ENCODE measurements around the gene CFAP251. TPM values are rescaled to one million over a fixed set of nuclear protein-coding genes. Genes with fewer than 3 reads are reported as not detected.

Gene CFAP251
- total RNA-seq, 1 donor from 2014 or later = 0.92 TPM

GRCh38 chr12:121911824-121912585 is 6.4 kb upstream of the CFAP251 start:
- H2AFZ ChIP-seq (replicated peaks) = no peak overlapping the region
- Mint-ChIP-seq H3K9me3 (no peaks in the 10 kb centered on the region), H3K36me3 (peaks cover 25% of the 10 kb centered on the region), H3K4me3 (no peak overlapping the region), H3K4me1 (peaks cover 21% of the 10 kb centered on the region), H3K27me3 (ENCODE audit: insufficient read depth, low read depth) (peaks cover 2% of the 10 kb centered on the region), H3K27ac (no peak overlapping the region)
- no peak overlapping the region for H3K27ac ChIP-seq
- H3F3A ChIP-seq (ENCODE audit: low read depth) = peaks cover 23% of the 10 kb centered on the region
- no peak overlapping the region for H3K9ac ChIP-seq
- H3K79me2 ChIP-seq (ENCODE audit: low read depth) = no peaks in the 10 kb centered on the region
- no peaks in the 10 kb centered on the region for H3K27me3 ChIP-seq
- peaks cover 18% of the 10 kb centered on the region for H3K4me1 ChIP-seq
- H3K4me2 ChIP-seq = no peak overlapping the region
- H3K9me3 ChIP-seq (ENCODE audit: low read depth) = no peaks in the 10 kb centered on the region
- no peak for TF ChIP-seq CTCF (IDR thresholded peaks at IDR 0.05)
- TF ChIP-seq EZH2 (IDR thresholded peaks at IDR 0.05) = no peak
- no peak overlapping the region for H3K4me3 ChIP-seq
- H3K36me3 ChIP-seq = no peaks in the 10 kb centered on the region
- H4K20me1 ChIP-seq (ENCODE audit: low read depth) = peaks cover 18% of the 10 kb centered on the region
- no peak for DNase-seq (ENCODE audit: low spot score)

- Histone ChIP-seq H3F3A (ENCODE audit: low read depth) (peaks cover 34% of the 10 kb centered on the region), H3K9ac (no peak overlapping the region), H3K36me3 (no peaks in the 10 kb centered on the region), H3K79me2 (ENCODE audit: low read depth) (no peaks in the 10 kb centered on the region), H4K20me1 (ENCODE audit: low read depth) (peaks cover 18% of the 10 kb centered on the region), H3K4me1 (peaks cover 22% of the 10 kb centered on the region), H2AFZ (replicated peaks) (no peak overlapping the region), H3K9me3 (ENCODE audit: low read depth) (no peaks in the 10 kb centered on the region), H3K27ac (peak overlapping the region; percentile 82), H3K27me3 (no peaks in the 10 kb centered on the region), H3K4me2 (peak overlapping the region; percentile 11), H3K4me3 (peak overlapping the region; percentile 4)
- H3K9me3 Mint-ChIP-seq = no peaks in the 10 kb centered on the region
- H3K27me3 Mint-ChIP-seq (ENCODE audit: insufficient read depth, low read depth) = peaks cover 2% of the 10 kb centered on the region
- H3K36me3 Mint-ChIP-seq = peaks cover 14% of the 10 kb centered on the region
- peaks cover 31% of the 10 kb centered on the region for H3K4me1 Mint-ChIP-seq
- H3K27ac Mint-ChIP-seq = peak overlapping the region; percentile 5
- no peak for TF ChIP-seq EZH2 (IDR thresholded peaks at IDR 0.05)
- TF ChIP-seq CTCF (IDR thresholded peaks at IDR 0.05) = no peak
- no peak for TF ChIP-seq EZH2phosphoT487 (IDR thresholded peaks at IDR 0.05)
- peak; percentile 65 for DNase-seq (ENCODE audit: low spot score)
- peak overlapping the region; percentile 53 for H3K4me3 Mint-ChIP-seq
Observed at GRCh38 chr12:121915841-121916321, 2.5 kb upstream of the CFAP251 start.

GRCh38 chr12:121916719-121917118 is 1.7 kb upstream of the CFAP251 start:
- H3K4me3 ChIP-seq = no peak overlapping the region
- peak overlapping the region; percentile 35 for H3K4me2 ChIP-seq
- H3K27ac ChIP-seq = peak overlapping the region; percentile 82
- TF ChIP-seq EZH2phosphoT487 (IDR thresholded peaks at IDR 0.05) (no peak), CTCF (IDR thresholded peaks at IDR 0.05) (peak; percentile 48), EZH2 (IDR thresholded peaks at IDR 0.05) (no peak)
- no peak overlapping the region for H3K9ac ChIP-seq
- H4K20me1 ChIP-seq (ENCODE audit: low read depth) = peaks cover 18% of the 10 kb centered on the region
- Mint-ChIP-seq H3K9me3 (no peaks in the 10 kb centered on the region), H3K4me1 (peaks cover 31% of the 10 kb centered on the region), H3K4me3 (no peak overlapping the region), H3K27ac (peak overlapping the region; percentile 50), H3K27me3 (ENCODE audit: insufficient read depth, low read depth) (peaks cover 2% of the 10 kb centered on the region), H3K36me3 (peaks cover 11% of the 10 kb centered on the region)
- H3K36me3 ChIP-seq = no peaks in the 10 kb centered on the region
- DNase-seq (ENCODE audit: low spot score) = peak; percentile 74
- H3K79me2 ChIP-seq (ENCODE audit: low read depth) = no peaks in the 10 kb centered on the region
- no peaks in the 10 kb centered on the region for H3K27me3 ChIP-seq
- peaks cover 34% of the 10 kb centered on the region for H3F3A ChIP-seq (ENCODE audit: low read depth)
- H3K4me1 ChIP-seq = peaks cover 22% of the 10 kb centered on the region
- no peak overlapping the region for H2AFZ ChIP-seq (replicated peaks)
- H3K9me3 ChIP-seq (ENCODE audit: low read depth) = no peaks in the 10 kb centered on the region
